ENCODE measurements around the gene NONO. TPM values are rescaled to one million over a fixed set of nuclear protein-coding genes. Genes with fewer than 3 reads are reported as not detected.
"Not testable (repeated sequence)": the region's sequence is repeated elsewhere in the genome, so short reads cannot be mapped to it uniquely, and the experiment has no call there.

The NONO gene
- total RNA-seq = 258 TPM

DNA sequence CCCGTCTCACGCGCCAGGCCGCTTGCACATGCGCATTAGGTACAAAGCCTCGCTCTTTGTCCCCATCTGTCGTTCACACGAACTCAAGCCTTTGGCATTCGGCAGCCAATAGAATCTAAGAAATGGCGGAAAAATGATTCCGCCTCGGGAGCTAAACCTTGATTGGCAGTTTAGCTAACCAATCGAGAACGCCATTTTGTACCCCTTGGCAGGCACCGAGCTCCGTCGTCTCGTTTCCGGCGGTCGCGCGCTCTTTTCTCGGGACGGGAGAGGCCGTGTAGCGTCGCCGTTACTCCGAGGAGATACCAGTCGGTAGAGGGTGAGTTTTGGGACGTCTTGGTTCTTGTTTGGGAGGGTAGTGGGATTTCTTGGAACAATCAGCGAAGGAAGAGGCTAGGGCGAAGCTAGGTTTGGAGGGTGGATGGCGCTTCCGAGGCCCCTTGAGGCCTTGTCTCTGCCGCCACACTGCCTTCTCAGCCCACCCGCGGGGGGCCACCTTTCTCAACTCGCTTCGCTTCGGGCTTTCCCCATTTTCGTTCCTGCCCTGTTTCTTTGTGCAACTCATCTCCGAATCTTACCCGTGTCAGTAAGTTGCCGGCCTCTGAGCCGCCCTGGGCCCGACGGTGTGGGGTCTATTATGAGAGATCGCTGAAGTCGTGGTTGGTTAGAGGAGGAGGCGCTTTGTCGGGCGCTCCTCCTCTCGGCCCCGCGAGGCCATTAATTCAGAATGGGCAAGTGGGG, at the start of gene NONO:
Gene NONO (plus strand): TSS at position 233 of the 741 bp plus-strand sequence. CDS start 7,003 bp downstream, outside the sequence.
- DNase-seq = peak; percentile 94

DNA sequence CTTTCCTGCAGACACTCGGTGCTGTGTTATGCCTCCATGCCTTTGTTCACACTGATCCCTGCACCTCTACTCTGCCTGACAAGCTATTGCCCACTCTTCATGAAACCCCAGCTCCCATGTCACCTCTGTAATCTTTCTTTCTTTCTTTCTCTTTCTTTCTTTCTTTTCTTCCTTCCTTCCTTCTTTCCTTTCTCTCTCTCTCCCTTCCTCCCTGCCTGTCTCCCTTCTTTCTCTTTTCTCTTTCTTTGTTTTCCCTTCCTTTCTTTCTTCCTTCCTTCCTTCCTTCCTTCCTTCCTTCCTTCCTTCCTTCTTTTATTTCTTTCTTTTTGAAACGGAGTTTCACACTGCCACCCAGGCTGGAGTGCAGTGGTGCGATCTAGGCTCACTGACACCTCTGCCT, 48.0 kb upstream of the NONO start:
- DNase-seq = no peak

GRCh38 chrX:71236836-71237235, 46.6 kb upstream of the NONO start:
- DNase-seq = no peak

DNA sequence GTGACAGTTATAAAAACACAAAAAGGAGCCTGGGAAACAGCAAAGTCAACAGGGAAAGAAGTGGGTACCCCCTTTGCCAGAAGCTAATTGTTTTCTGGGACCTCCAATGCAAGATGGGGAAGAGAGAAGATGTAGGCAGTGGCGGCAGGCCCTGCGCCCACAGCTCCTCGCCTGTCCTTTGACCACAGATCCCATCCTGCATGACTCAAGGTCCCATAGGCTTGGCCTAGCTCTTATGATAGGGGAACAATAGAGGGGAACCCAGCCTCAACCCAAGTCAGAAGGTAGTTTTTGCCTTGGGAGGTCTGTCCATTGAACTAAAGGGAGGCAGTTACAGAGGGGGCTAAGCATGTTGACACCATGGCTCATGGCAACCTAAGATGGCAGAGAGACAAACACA, 43.7 kb upstream of the NONO start:
- DNase-seq = no peak

DNA sequence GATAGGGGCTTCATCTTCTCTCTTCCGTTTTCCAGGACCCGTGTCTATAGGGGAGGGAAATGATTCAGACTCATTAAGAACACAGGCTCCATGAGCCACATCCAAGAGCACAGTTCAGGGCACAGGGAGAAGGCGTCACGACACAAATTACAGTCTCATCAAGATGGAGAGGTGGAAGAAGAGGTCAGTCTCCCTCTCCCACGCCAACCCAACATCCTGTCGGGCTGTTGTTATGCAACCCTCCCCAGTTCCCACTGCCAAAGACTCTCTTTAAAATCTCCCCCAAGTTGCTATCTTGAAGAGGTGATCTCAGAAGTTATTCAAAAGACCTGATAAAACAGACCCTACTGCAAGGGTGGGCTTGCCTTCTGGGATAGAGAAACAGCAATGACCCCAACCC, 42.1 kb upstream of the NONO start:
- no peak for DNase-seq

GRCh38 chrX:71244359-71245128, 38.9 kb upstream of the NONO start:
- no peak for DNase-seq

DNA sequence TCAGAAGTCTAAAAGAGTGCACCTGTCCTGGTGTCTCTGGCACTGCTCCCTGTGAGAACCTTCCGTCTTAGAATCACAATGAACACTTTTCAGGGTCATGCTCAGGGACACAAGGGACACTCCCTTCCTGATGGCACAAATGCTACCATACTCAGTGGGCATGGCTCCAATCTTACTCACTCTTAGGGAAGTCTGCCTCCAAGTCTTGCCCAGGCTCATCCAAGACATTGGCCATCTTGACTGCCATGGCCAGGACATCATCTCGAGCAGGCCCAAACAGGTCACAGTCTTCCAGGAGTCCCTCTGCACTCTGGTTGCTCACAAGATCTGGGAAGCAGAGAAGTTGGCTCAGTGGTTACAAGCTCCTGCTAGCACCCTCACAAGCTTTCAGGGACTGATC, 38.3 kb upstream of the NONO start:
- no peak for DNase-seq

GRCh38 chrX:71250841-71251240, 32.6 kb upstream of the NONO start:
- no peak for DNase-seq

- DNase-seq = no peak
Measured at GRCh38 chrX:71251466-71251973, 31.9 kb upstream of the NONO start.

GRCh38 chrX:71252221-71252620, 31.2 kb upstream of the NONO start:
- no peak for DNase-seq

DNA sequence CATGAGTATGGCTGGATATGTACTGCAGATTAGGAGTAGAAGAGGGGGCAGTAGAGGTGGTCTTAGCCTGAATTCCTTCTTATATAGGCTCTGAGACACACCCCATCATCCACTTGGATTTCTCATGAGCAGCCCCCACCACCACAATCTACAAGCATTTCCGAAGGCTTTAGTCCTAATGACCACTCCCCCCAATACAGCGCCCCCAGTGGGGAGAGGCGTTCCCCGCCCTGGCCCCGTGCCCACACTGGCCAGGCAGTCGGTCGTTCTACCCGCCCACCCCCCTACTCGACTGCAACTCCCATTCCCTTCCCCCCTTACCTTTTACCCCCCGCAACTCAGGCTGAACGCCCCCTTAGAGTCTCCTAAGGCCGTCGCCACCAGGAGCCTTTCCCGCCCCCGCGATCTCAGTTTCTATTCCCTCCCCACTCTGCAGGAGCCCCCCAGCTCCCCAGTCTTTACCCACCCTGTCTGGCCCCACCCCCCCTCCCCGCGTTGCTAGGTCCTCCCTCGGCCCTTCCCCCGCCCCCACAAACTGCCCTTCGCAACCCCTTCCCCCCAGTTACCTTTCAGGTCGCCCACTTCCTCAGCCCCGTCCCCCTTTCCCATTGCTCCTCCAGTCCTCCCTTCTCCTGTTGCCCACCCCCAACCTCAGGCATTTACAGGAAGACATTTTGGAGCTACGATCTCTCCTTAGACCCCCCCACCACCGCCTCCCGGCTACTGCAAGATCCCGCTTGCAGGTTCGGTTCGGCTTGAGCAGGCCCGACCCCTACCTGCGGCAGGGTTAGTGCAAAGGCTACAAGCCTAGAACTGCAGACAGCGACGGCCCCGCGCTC, 30.0 kb upstream of the NONO start:
- DNase-seq = no peak

- DNase-seq = peak; percentile 43
Measured at GRCh38 chrX:71254092-71254963, 29.1 kb upstream of the NONO start, which contains the start of gene ZMYM3. Gene ZMYM3, minus strand, starts transcription at chrX:71254140. Its CDS starts 885 bp downstream, at chrX:71253255.

- no peak for DNase-seq
Measured at GRCh38 chrX:71256051-71256450, 27.4 kb upstream of the NONO start.

- no peak for DNase-seq
Measured at GRCh38 chrX:71256856-71257255, 26.6 kb upstream of the NONO start.

- not testable (repeated sequence) for DNase-seq
Measured at GRCh38 chrX:71268624-71269023, 14.8 kb upstream of the NONO start.

DNA sequence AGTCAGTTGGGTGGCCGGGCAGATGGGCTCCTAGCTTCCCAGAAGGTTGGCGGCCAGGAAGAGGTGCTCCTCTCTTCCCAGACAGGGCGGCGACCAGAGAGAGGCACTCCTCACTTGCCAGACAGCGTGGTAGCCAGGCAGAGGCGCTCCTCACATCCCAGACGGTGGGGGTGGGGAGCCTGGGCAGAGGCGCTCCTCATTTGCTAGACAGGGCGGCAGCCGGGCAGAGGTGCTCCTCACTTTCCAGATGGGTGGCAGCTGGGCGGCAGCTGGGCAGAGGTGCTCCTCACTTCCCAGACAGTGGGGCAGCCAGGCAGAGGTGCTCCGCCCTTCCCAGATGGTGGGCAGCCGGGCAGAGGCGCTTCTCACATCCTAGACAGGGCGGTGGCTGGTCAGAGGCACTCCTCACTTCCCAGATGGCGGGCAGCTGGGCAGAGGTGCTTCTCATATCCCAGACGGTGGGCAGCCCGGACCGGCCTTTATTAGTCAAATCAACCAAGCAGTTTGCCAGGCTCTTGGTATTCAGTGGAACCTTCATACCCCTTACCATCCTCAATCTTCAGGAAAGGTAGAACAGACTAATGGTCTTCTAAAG, 13.5 kb upstream of the NONO start:
- no peak for DNase-seq

DNA sequence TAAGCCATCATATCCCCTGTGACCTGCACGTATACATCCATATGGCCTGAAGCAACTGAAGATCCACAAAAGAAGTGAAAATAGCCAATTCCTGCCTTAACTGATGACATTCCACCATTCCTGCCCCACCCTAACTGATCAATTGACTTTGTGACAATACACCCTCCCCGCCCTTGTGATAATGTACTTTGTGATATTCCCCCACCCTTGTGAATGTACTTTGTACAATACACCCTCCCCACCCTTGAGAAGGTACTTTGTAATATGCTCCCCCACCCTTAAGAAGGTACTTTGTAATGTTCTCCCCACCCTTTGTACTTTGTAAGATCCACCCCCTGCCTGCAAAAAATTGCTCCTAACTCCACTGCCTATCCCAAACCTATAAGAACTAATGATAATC, 11.1 kb upstream of the NONO start:
- DNase-seq = not testable (repeated sequence)

DNA sequence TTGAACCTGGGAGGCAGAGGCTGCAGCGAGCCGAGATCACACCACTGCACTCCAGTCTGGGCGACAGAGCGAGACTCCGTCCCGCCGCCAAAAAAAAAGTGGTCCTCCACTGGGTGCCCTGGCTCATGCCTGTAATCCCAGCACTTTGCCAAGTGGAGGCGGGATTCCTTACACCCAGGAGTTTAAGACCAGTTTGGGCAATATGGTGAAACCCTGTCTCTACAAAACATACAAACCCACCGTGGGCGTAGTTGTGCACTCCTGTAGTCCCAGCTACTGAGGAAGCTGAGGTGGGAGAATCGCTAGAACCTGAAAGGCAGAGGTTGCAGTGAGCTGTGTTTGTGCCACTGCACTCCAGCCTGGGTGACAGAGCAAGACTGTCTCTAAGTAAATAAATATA, 2.1 kb upstream of the NONO start:
- not testable (repeated sequence) for DNase-seq

DNA sequence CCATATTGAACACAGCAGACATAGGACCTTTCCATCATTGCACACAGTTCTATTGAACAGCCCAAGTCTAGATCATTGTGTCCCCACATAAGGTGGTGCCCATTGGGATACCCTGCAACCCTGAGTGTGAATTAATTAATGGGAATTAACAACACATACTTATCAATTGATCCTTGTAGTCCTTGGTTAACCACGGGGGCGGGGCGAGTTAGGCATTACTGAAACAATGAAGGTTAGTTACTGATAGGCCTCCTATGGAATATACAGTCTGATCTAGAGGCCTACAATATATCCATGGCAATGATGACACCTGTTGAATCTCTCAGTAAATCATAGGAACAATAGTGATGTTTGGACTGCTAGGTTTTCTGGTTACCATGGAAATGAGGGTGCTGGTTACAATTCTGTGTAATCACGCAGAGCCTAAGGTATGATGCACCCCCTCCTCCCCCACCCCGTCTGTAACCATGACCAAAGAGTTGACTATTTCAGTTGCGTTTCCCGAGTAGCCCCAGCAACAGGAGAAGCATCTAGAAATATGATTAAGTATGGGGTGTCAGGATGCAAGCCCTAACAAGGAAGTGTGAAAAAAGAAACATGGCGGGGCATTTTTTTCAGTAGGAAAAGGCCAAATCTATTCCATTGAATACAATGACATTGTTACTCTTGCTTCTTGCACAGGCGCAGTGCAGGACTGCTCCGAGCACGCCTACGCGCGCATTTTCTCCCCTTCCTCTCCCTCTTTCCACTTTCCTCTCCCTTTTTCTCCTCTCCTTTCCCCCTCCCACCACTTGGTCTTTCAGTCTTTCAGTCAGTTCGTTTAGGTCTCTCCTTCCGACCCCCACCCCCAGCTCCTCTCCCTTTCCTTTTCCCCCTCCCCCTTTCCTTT, 677 bp upstream of the NONO start:
- peak; percentile 3 for DNase-seq

DNA sequence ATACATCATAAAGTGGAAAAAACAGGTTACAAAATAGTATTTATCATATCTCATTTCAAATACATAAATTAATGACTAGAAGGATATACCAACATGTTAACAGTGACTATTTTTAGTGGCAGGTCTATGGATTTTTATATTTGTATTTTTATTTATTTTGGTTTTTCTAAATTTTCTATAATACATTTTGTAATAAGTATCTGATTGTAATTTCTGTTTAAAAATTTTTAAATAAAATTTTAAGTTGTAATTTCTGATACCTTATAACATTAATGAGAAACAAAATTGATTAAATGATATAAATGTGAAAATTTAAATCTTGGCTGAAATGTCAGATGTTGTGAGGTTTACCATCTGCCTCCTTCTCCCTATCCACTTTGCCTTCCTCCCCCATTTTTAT, 2.5 kb downstream of the NONO start:
- DNase-seq = no peak

Data from skin of body (tissue), 2 donors.